Ishikawa (cell line): ENCODE results near the gene SOWAHB.

Experiments used
- CEBPB ChIP-seq: IDR thresholded peaks from 2 replicates; pipeline ENCODE4 v1.6.1; 2012
- CREB1 ChIP-seq: IDR thresholded peaks from 2 replicates; pipeline ENCODE4 v1.6.1; 2012; ENCODE audit warnings: low read depth
- EGR1 ChIP-seq: IDR thresholded peaks from 2 replicates; pipeline ENCODE4 v1.6.1; 2012
- EP300 ChIP-seq: IDR thresholded peaks from 2 replicates; pipeline ENCODE4 v1.6.1; 2012; ENCODE audit warnings: borderline replicate concordance
- FOXM1 ChIP-seq: IDR thresholded peaks from 2 replicates; pipeline ENCODE4 v1.6.1; 2012; ENCODE audit warnings: low read depth, borderline replicate concordance
- NFIC ChIP-seq: IDR thresholded peaks from 2 replicates; pipeline ENCODE4 v1.6.1; 2012
- RAD21 ChIP-seq: IDR thresholded peaks from 2 replicates; pipeline ENCODE4 v1.6.1; 2012; ENCODE audit warnings: low read depth
- REST ChIP-seq: IDR thresholded peaks from 2 replicates; pipeline ENCODE4 v1.6.1; 2012; ENCODE audit warnings: low read depth, mild to moderate bottlenecking
- TAF1 ChIP-seq: IDR thresholded peaks from 2 replicates; pipeline ENCODE4 v1.6.1; 2012; ENCODE audit warnings: low read depth, mild to moderate bottlenecking
- TCF12 ChIP-seq: IDR thresholded peaks from 2 replicates; pipeline ENCODE4 v1.6.1; 2012; ENCODE audit warnings: low read depth
- TEAD4 ChIP-seq: IDR thresholded peaks from 2 replicates; pipeline ENCODE4 v1.6.1; 2012
- USF1 ChIP-seq: IDR thresholded peaks from 2 replicates; pipeline ENCODE4 v1.6.1; 2012
- YY1 ChIP-seq: IDR thresholded peaks from 2 replicates; pipeline ENCODE4 v1.6.1; 2012; ENCODE audit warnings: low read depth
- ZBTB7A ChIP-seq: IDR thresholded peaks from 2 replicates; pipeline ENCODE4 v1.6.1; 2012; ENCODE audit warnings: low read depth
- TF ChIP-seq, protein P1 (sequence below): IDR thresholded peaks from 2 replicates; pipeline ENCODE4 v1.6.1; 2012

Gene SOWAHB

DNA sequence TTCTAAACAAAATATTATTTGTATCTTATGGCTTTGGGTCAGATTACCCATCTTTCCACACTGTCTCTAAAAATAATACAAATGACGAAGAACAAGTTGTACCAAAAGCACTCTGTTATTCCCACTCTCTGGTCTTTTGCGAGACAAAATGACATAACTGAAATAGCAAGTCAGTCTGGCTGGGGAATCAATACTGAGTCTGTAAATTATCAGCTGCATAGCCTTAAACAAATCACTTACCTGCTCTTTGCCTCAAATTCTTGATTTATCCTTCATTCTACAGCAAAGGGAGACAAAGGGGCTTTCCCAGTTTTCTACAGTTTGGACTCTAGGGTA is 40.9 kb downstream of the SOWAHB start:
- TF ChIP-seq EP300 (no peak), CEBPB (no peak), REST (no peak), TCF12 (no peak), CREB1 (no peak)
- TF ChIP-seq, protein P1, sequence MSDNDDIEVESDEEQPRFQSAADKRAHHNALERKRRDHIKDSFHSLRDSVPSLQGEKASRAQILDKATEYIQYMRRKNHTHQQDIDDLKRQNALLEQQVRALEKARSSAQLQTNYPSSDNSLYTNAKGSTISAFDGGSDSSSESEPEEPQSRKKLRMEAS: no peak

DNA sequence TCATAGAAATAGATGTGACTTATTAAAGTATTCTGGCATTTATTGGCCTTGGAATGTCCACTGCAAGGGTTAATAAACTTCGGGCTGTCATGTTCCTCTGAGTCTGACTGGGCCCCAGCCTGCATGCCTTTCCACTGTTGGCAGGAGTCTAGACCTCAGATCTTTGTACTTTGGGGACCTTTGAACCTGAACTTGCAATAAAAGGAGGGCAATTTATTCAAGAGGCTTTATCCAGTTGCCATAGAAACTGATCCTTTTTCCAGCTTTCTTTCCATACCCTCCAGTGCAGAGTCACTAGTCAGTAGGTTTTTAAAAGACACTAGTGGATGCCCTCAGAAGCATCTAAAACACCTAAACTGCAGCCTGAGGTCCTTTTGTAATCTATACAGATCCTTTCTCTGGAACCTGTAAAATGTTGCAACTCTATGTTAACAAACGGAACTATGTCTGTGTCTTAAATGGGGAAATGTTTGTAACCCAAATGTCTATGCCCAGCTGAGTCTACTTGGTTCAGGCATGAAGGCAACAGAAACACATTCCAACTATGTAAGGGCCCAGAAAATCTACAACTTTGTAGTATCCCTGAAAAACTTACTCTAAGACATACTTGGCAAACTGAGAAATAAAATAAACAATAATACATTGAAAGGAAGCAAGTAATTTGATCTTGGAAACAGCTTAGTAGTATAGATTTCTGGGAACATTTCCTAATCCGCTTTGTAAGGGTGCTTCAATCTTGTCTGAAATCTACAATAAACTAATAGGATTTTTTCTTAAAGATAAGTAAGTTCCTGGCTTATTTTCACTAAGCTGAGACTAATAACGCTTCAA is 41.5 kb downstream of the SOWAHB start:
- TF ChIP-seq FOXM1: no peak
- no peak for TF ChIP-seq EP300
- no peak for TF ChIP-seq TCF12
- TF ChIP-seq RAD21: no peak
- no peak for TF ChIP-seq CEBPB
- TF ChIP-seq TAF1: no peak
- no peak for TF ChIP-seq EGR1
- no peak for TF ChIP-seq CREB1
- TF ChIP-seq, protein P1: no peak
- no peak for TF ChIP-seq TEAD4
- no peak for TF ChIP-seq NFIC
- TF ChIP-seq YY1: no peak
- no peak for TF ChIP-seq REST
- no peak for TF ChIP-seq ZBTB7A
- no peak for TF ChIP-seq USF1

DNA sequence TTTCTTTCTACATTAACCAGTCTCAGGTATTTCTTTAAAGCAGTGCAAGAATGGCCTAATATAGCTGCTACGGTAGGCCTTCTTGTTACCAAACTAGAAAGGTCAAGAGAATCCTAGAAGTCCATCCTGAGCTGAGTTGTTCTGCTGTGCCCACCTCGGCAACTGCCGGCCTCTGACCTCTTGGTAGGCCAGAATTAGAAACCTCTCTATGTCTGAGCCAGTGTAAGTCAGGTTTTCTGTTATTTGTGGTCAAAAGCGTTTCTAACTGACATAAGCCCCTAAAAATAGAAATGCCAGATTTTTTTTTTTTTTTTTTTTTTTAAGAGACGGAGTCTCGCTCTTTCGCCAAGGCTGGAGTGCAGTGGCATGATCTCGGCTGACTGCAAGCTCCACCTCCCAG is 43.1 kb downstream of the SOWAHB start:
- TF ChIP-seq USF1 (no peak), TAF1 (no peak), FOXM1 (no peak), REST (no peak), EGR1 (no peak), EP300 (no peak)
- TF ChIP-seq, protein P1: no peak

DNA sequence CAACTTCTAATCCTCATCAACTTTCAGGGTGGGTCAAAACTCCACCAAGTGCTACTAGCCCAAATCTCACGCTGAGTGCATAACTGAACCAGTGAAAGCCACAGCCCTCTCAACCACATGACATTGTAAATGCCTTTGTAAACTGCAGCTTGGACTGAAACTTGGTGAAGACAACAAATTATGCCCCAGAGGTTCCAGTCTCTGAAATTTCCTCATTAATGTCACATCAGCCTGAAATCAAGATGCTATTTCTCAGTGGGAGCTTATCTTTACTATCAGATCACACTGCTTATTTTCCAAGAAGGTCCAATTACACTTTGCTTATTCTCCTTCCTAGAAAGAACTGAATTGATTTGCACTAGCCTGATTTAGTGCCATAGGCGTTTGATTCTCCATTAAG is 46.6 kb downstream of the SOWAHB start:
- TF ChIP-seq REST (no peak), TAF1 (no peak), FOXM1 (no peak), EGR1 (no peak), CREB1 (no peak), NFIC (no peak)
- TF ChIP-seq, protein P1: no peak
